Neuronal stem cell (in vitro differentiated cells): ENCODE data around the gene ASIC1.

ENCODE experiments used
- DNase-seq: peaks from one replicate; pipeline ENCODE4 v3.0.0-alpha.2; 2013; ENCODE audit warnings: low spot score
- H2AFZ ChIP-seq: one replicate; pipeline ENCODE4 v1.6.1; 2013; ENCODE audit warnings: mild to moderate bottlenecking, low read length, inconsistent platforms
- H2AK5ac ChIP-seq: 2 replicates; pipeline ENCODE4 v1.6.1; 2013; ENCODE audit warnings: low read depth, mild to moderate bottlenecking, inconsistent platforms, low read length, moderate library complexity, mixed read lengths
- H2BK120ac ChIP-seq: 2 replicates; pipeline ENCODE4 v1.6.1; 2013; ENCODE audit warnings: low read depth, mild to moderate bottlenecking, inconsistent platforms, low read length, moderate library complexity, mixed read lengths
- H2BK12ac ChIP-seq: one replicate; pipeline ENCODE4 v1.6.1; 2013; ENCODE audit warnings: low read length, inconsistent platforms
- H2BK15ac ChIP-seq: 2 replicates; pipeline ENCODE4 v1.6.1; 2013; ENCODE audit warnings: mild to moderate bottlenecking, low read length, inconsistent platforms, mixed read lengths
- H2BK5ac ChIP-seq: one replicate; pipeline ENCODE4 v1.6.1; 2013; ENCODE audit warnings: inconsistent platforms, mild to moderate bottlenecking, low read length, moderate library complexity
- H3K14ac ChIP-seq: one replicate; pipeline ENCODE4 v1.6.1; 2013; ENCODE audit warnings: low read length, inconsistent platforms
- H3K18ac ChIP-seq: 2 replicates; pipeline ENCODE4 v1.6.1; 2013; ENCODE audit warnings: low read length, inconsistent platforms
- H3K23ac ChIP-seq: 2 replicates; pipeline ENCODE4 v1.6.1; 2013; ENCODE audit warnings: low read depth, mild to moderate bottlenecking, mixed read lengths, low read length, inconsistent platforms; ENCODE audit not compliant: poor library complexity
- H3K27ac ChIP-seq: replicated peaks from 3 replicates; pipeline ENCODE4 v1.5.1; 2013; ENCODE audit warnings: low read length, inconsistent platforms
- H3K27me3 ChIP-seq, 3 experiments: 2 replicates each; pipeline ENCODE4 v1.6.1; 2013; ENCODE audit warnings: low read length in 3 of 3, mild to moderate bottlenecking in 2 of 3, inconsistent platforms in 1 of 3, low read depth in 1 of 3, mixed read lengths in 1 of 3, moderate library complexity in 1 of 3; ENCODE audit not compliant: control insufficient read depth in 3 of 3, insufficient read depth in 3 of 3
- H3K36me3 ChIP-seq, 2 donors: replicated peaks in 1 of 2; 2 replicates each; pipeline ENCODE4 v1.6.1; 2013; ENCODE audit warnings: low read length in 2 of 2; ENCODE audit not compliant: control insufficient read depth in 2 of 2, insufficient read depth in 2 of 2
- H3K4ac ChIP-seq: 2 replicates; pipeline ENCODE4 v1.6.1; 2013; ENCODE audit warnings: inconsistent platforms, mild to moderate bottlenecking, low read length, moderate library complexity
- H3K4me1 ChIP-seq, 2 donors: 1 replicate in 1 of 2; 2 replicates in 1 of 2; pipeline ENCODE4 v1.6.1; 2013; ENCODE audit warnings: low read length in 2 of 2, low read depth in 1 of 2; ENCODE audit not compliant: control insufficient read depth in 2 of 2, insufficient read depth in 1 of 2
- H3K4me2 ChIP-seq: one replicate; pipeline ENCODE4 v1.6.1; 2013; ENCODE audit warnings: mild to moderate bottlenecking, low read length, inconsistent platforms; ENCODE audit not compliant: insufficient read depth, poor library complexity, severe bottlenecking
- H3K4me3 ChIP-seq, 2 donors: 2 replicates each; pipeline ENCODE4 v1.5.1; 2013; ENCODE audit warnings: low read length in 2 of 2, mild to moderate bottlenecking in 2 of 2, inconsistent platforms in 1 of 2, moderate library complexity in 1 of 2
- H3K79me1 ChIP-seq: one replicate; pipeline ENCODE4 v1.6.1; 2013; ENCODE audit warnings: low read depth, mild to moderate bottlenecking, inconsistent platforms, low read length, moderate library complexity
- H3K9ac ChIP-seq: one replicate; pipeline ENCODE4 v1.6.1; 2013; ENCODE audit warnings: mild to moderate bottlenecking, low read depth, low read length, inconsistent platforms; ENCODE audit not compliant: poor library complexity
- H3K9me3 ChIP-seq, 2 donors: replicated peaks in 1 of 2; 2 replicates each; pipeline versions ENCODE3 to v1.6.1; 2013; ENCODE audit warnings: low read length in 2 of 2, mild to moderate bottlenecking in 2 of 2, inconsistent platforms in 1 of 2, low read depth in 1 of 2, mixed read lengths in 1 of 2, moderate library complexity in 1 of 2; ENCODE audit not compliant: control insufficient read depth in 2 of 2, insufficient read depth in 1 of 2
- H4K8ac ChIP-seq: one replicate; pipeline ENCODE4 v1.6.1; 2013; ENCODE audit warnings: low read depth, mild to moderate bottlenecking, inconsistent platforms, low read length, moderate library complexity
- H4K91ac ChIP-seq: one replicate; pipeline ENCODE4 v1.6.1; 2013; ENCODE audit warnings: low read length, low read depth, mild to moderate bottlenecking, inconsistent platforms; ENCODE audit not compliant: poor library complexity
- WGBS, 2 donors: extraction: QIAGEN DNeasy Blood & Tissue Kit; methylation state at CpG; one replicate each; pipeline ENCODE4 v1.1.7; 2013; ENCODE audit warnings: missing lambda C conversion rate in 2 of 2, mixed read lengths in 1 of 2; ENCODE audit not compliant: insufficient read length in 2 of 2, insufficient replicate concordance in 1 of 2; ENCODE audit errors: extremely low coverage in 2 of 2; 5-methylcytosine and 5-hydroxymethylcytosine counted together

ASIC1 gene

DNA sequence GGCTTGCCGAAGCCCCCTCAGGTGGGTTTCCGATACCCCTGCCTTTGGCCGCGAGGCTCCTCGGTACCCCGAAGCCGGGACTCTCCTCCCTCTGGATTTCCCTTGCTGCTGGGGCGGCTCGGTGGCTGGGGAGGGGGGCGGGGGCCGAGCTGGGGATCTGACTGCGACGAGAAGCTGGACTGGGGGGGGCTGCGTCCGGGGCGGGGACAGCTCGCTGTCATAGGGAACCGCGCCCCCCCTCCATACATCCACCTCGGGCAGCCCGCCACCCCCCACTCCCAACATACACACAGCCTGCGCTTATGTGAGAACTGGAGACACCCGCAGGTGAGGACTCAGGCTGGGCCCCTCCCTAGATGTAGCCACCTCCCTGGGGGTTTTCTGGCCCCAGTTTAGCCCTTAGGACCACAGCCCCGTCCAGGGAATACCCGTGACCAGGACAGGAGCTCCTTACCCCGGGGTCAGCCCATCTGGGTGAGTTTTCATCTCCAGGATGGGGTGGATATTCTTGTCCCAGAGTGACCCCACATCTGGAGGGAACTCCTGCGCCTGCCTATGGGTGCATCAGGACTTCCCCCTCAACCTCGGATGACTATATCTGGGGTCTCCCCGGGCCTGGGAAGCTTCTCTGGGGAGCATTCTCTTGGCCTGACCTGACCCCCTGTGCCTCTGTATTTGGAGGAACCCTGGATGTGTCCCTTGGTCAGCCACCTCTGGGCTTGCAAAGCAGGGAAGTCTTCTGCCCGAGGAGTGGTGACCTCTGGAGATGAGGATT, 687 bp downstream of the ASIC1 start:
- no CpG with 5 or more reads among the region's 30 CpGs for WGBS, 2 donors
- DNase-seq, result no peak
- H2BK5ac ChIP-seq, result no peak overlapping the region

DNA sequence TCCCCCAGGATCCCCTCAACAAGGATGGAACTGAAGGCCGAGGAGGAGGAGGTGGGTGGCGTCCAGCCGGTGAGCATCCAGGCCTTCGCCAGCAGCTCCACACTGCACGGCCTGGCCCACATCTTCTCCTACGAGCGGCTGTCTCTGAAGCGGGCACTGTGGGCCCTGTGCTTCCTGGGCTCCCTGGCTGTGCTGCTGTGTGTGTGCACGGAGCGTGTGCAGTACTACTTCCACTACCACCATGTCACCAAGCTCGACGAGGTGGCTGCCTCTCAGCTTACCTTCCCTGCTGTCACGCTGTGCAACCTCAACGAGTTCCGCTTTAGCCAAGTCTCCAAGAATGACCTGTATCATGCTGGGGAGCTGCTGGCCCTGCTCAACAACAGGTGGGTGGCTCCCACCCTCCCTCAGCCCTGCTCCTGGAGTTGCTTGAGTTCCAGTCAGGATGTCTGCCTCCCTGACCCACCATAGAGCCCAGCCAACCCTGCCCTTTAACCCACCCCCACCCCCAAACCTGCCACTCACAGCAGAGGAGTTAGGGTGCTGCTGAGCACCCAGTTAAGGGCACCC, 1.4 kb downstream of the ASIC1 start:
- no peak overlapping the region for H4K91ac ChIP-seq
- no peaks in the 10 kb centered on the region for H3K9me3 ChIP-seq
- peaks cover 6 to 10% of the 10 kb centered on the region in 2 donors for H3K4me1 ChIP-seq
- peak overlapping the region; percentile 94 for H3K23ac ChIP-seq
- no peak overlapping the region for H3K14ac ChIP-seq
- peaks cover 1% of the 10 kb centered on the region for H3K79me1 ChIP-seq
- no peak overlapping the region for H2AFZ ChIP-seq
- WGBS, 2 donors, result no CpG with 5 or more reads among the region's 15 CpGs
- H2BK120ac ChIP-seq, result no peak overlapping the region
- no peak overlapping the region for H3K4me2 ChIP-seq
- H3K27me3 ChIP-seq, result peaks cover 0 to 19% (median 18%) of the 10 kb centered on the region in 3 experiments
- H3K4ac ChIP-seq, result no peak overlapping the region
- H2AK5ac ChIP-seq, result peak overlapping the region; percentile 18
- peaks cover 2 to 8% of the 10 kb centered on the region in 2 donors for H3K36me3 ChIP-seq
- H3K27ac ChIP-seq, result no peak overlapping the region
- no peak overlapping the region for H2BK12ac ChIP-seq
- H2BK15ac ChIP-seq, result no peak overlapping the region
- H2BK5ac ChIP-seq, result no peak overlapping the region
- no peak overlapping the region for H3K18ac ChIP-seq
- H3K9ac ChIP-seq, result peak overlapping the region; percentile 53
- no peak overlapping the region for H4K8ac ChIP-seq
- peak overlapping the region in 1 of 2 donors; percentile 9 for H3K4me3 ChIP-seq
- no peak for DNase-seq

More for the DNA sequence above, 687 bp downstream of the ASIC1 start:
- Histone ChIP-seq H2BK12ac (no peak overlapping the region), H4K8ac (no peak overlapping the region), H3K14ac (no peak overlapping the region), H3K4me1 (peaks cover 6 to 10% of the 10 kb centered on the region in 2 donors), H3K9me3 (no peaks in the 10 kb centered on the region), H4K91ac (no peak overlapping the region), H3K27me3 (peaks cover 0 to 26% (median 19%) of the 10 kb centered on the region in 3 experiments), H3K4me3 (peak overlapping the region; percentile 76 to 90), H3K4ac (no peak overlapping the region), H3K9ac (peak overlapping the region; percentile 94), H3K4me2 (peak overlapping the region; percentile 99), H3K79me1 (peaks cover 1% of the 10 kb centered on the region), H3K18ac (peak overlapping the region; percentile 85), H2AK5ac (peak overlapping the region; percentile 58), H3K27ac (no peak overlapping the region), H2AFZ (peak overlapping the region; percentile 96), H2BK120ac (no peak overlapping the region), H3K36me3 (peaks cover 2 to 8% of the 10 kb centered on the region in 2 donors), H2BK15ac (no peak overlapping the region), H3K23ac (peak overlapping the region; percentile 18)

DNA sequence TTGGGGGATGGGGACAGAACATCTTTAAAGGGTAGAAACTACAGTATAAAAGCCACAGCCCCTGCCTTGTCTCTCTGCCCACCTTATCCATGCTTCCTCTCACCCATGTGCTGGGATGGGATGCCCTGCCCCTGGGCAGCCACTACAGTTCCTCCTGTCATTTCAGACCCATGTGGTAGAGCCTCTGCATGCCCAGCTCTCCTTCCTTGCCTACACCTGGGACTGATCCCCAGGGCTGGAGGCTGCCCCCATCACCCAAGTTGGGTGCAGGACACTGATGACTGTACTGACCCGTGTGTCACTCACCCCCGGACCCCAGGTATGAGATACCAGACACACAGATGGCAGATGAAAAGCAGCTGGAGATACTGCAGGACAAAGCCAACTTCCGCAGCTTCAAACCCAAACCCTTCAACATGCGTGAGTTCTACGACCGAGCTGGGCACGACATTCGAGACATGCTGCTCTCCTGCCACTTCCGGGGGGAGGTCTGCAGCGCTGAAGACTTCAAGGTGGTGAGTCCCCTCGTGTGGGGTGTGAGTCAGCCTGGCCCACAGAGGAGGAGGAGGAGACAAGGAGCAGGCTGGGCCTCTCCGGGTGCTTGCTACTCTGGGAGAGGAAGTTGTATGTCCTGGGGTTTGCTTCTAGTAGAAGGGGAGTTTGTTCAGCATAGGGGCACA, 2.2 kb downstream of the ASIC1 start:
- peaks cover 1% of the 10 kb centered on the region for H3K79me1 ChIP-seq
- peak overlapping the region; percentile 22 for H3K9ac ChIP-seq
- peaks cover 2 to 8% of the 10 kb centered on the region in 2 donors for H3K36me3 ChIP-seq
- no peak overlapping the region for H2BK5ac ChIP-seq
- no peak overlapping the region for H3K4ac ChIP-seq
- no peak overlapping the region for H3K4me2 ChIP-seq
- H3K27me3 ChIP-seq, result peaks cover 0 to 19% (median 17%) of the 10 kb centered on the region in 3 experiments
- H3K9me3 ChIP-seq, result no peaks in the 10 kb centered on the region
- peaks cover 6 to 10% of the 10 kb centered on the region in 2 donors for H3K4me1 ChIP-seq
- peak overlapping the region; percentile 8 for H3K23ac ChIP-seq
- H3K4me3 ChIP-seq, result no peak overlapping the region
- H2AK5ac ChIP-seq, result peak overlapping the region; percentile 22
- no peak overlapping the region for H3K27ac ChIP-seq
- H4K8ac ChIP-seq, result no peak overlapping the region
- no peak overlapping the region for H2BK12ac ChIP-seq
- H2AFZ ChIP-seq, result no peak overlapping the region
- H2BK120ac ChIP-seq, result no peak overlapping the region
- no peak overlapping the region for H4K91ac ChIP-seq
- H3K18ac ChIP-seq, result no peak overlapping the region
- no peak for DNase-seq
- H2BK15ac ChIP-seq, result no peak overlapping the region
- whole genome bisulfite sequencing, 2 donors, result no CpG with 5 or more reads among the region's 12 CpGs
- no peak overlapping the region for H3K14ac ChIP-seq

DNA sequence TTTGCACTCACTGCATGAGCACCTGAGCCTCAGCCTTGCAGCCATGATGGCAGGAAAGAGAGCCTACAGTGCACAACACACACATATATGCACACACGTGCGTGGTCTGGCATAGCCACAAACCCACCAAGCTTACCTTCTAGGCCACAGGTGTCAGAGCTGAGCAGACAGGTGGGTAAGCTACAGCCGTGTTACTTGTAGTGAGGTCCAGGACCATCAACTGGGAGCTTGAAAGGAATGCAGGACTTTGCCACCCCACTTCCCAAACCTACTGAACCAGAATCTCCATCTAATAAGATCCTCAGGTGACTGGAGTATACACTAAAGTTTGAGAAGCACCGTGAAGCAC, 2.7 kb downstream of the ASIC1 start:
- H2AK5ac ChIP-seq, result no peak overlapping the region
- H3K4ac ChIP-seq, result no peak overlapping the region
- peaks cover 6 to 10% of the 10 kb centered on the region in 2 donors for H3K4me1 ChIP-seq
- no CpG with 5 or more reads among the region's 4 CpGs for WGBS, 2 donors
- H3K9me3 ChIP-seq, result no peaks in the 10 kb centered on the region
- no peak overlapping the region for H3K4me3 ChIP-seq
- no peak overlapping the region for H2BK12ac ChIP-seq
- H2BK5ac ChIP-seq, result no peak overlapping the region
- peaks cover 0 to 19% (median 17%) of the 10 kb centered on the region in 3 experiments for H3K27me3 ChIP-seq
- no peak overlapping the region for H4K91ac ChIP-seq
- peaks cover 2 to 8% of the 10 kb centered on the region in 2 donors for H3K36me3 ChIP-seq
- peak overlapping the region; percentile 8 for H3K23ac ChIP-seq
- no peak overlapping the region for H3K14ac ChIP-seq
- no peak overlapping the region for H4K8ac ChIP-seq
- H3K18ac ChIP-seq, result no peak overlapping the region
- peaks cover 1% of the 10 kb centered on the region for H3K79me1 ChIP-seq
- H3K9ac ChIP-seq, result no peak overlapping the region
- H3K27ac ChIP-seq, result no peak overlapping the region
- no peak for DNase-seq
- no peak overlapping the region for H3K4me2 ChIP-seq
- no peak overlapping the region for H2AFZ ChIP-seq
- H2BK120ac ChIP-seq, result no peak overlapping the region
- H2BK15ac ChIP-seq, result no peak overlapping the region
